GM18511 (cell line): ENCODE data around the gene CCDC85C.

ENCODE experiments used
- ATAC-seq: cut with Tn5 transposase; IDR thresholded peaks from one replicate; pipeline ENCODE4 v1.9.1; 2021; ENCODE audit warnings: mild to moderate bottlenecking, moderate library complexity; ENCODE audit not compliant: unreplicated experiment

Gene CCDC85C

DNA sequence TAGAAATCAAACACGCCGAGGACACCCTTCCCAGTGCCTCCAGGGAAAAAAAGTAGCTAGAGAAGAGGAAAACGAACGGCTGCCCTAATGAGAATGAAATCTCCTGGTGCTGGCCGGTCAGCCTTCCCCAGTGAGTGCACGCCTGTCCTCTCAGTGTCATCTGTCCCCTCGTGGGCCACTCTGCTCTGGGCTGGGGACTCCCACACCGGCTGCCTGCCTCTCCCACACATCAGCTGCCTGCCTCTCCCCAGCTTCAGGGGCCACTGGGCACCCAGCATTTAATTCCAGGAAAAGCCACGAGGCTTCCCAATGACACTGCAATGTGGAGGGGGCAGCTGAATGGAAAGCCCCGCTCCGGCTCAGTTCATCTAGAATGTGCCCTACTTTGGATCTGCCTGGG, 59.0 kb downstream of the CCDC85C start:
- no peak for ATAC-seq

DNA sequence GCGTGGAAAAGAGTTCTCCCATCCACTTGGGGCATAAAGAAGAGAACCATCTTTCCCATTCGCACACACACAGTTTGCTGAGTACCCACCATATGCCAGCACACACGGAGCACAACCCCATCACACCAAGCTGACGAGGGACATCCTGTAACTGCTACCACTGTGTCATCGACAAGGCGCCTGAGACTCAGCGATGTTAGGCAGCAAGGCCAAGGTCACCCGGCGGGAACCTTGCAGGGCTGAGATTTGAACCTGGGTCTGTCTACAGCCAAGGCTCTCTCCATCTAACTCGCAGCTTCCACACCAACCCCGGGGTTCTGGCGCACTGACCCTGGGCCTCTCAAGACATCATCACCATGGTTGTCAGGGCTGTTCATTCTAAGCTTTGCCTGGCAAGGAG, 60.0 kb downstream of the CCDC85C start:
- no peak for ATAC-seq

GRCh38 chr14:99543370-99543769, 60.6 kb downstream of the CCDC85C start:
- no peak for ATAC-seq

DNA sequence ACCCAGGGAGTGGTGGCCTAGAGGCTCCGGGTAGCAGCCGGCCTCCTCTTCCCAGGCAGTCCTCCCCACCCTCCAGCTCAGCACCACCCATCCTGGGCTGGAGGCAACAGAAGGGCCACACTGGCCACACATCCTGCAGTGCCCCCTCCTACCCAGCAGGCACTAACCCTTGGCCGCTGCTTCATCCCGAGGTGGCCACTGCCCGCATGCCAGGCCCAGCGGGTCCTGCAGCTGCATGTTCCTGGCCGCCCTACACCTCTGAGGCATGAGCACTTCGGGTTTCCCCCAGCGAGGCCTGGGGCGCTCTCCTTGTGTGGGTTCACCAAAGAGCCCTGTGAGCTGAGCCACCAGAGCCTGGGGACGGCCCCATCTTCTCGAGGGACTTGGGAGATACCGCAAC, 61.4 kb downstream of the CCDC85C start:
- no peak for ATAC-seq

GRCh38 chr14:99541677-99542470, 62.1 kb downstream of the CCDC85C start:
- ATAC-seq, result no peak

- no peak for ATAC-seq
These were observed 62.8 kb downstream of the CCDC85C start for GRCh38 chr14:99541211-99541610.

DNA sequence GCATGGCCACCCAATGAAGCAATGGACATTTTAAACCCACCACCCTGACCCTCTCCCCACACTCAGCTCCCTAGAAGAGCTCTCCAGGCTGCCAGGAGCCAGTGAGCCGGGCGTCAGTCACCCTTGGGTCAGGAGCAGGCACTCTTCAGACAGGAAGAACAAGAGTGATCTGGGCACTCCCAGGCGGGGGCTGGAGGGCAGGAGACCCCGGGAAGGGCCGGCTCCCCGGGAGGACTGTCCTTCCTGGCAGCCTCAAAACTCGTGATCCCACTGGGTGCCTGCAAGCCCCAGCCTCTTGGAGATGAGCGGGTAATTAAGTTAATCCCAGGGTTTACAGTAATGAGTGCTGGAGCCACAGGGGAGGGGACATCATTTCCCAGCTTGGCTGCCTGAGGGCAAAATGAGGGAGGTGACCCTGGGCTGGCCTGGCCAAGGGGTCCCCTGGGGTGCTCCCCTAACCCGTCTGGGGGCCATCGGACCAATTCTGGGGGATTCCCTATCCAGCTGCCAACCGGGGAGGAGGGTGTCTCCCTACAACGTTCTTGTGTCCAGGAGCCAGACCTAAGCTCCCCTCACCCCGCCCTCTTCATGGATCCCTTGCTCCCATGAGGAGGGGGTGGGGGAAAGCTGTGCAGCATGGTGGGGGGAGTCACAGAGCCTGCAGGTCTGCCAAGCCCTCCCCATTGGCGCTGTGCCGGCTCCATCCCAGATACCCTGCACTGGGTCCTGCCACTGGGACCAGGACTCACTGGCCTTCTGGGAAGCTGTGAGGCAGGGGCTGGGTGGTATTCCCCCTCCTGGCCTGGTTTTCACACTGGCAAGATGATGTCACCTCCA, 63.6 kb downstream of the CCDC85C start:
- ATAC-seq, result no peak

DNA sequence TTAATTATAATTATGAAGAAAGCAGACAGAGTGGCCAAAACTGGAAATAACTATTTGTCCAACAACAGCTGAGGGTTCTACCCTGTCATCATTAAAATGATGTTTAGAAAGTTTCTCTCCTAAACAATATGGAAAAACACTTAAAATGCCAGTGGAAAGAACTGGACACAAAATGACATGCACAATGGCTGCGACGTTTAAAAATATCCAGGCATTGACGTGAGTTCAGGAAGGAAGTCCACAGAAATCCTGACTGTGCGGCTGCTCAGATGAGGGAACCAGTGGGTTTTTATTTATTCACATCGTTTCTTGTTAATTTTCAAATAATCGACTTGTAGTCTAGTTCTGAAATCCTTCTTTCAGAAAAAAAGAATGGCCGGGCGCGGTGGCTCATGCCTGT, 64.5 kb downstream of the CCDC85C start:
- ATAC-seq, result no peak

GRCh38 chr14:99538733-99539132, 65.3 kb downstream of the CCDC85C start:
- no peak for ATAC-seq

GRCh38 chr14:99538275-99538674, 65.7 kb downstream of the CCDC85C start:
- no peak for ATAC-seq

DNA sequence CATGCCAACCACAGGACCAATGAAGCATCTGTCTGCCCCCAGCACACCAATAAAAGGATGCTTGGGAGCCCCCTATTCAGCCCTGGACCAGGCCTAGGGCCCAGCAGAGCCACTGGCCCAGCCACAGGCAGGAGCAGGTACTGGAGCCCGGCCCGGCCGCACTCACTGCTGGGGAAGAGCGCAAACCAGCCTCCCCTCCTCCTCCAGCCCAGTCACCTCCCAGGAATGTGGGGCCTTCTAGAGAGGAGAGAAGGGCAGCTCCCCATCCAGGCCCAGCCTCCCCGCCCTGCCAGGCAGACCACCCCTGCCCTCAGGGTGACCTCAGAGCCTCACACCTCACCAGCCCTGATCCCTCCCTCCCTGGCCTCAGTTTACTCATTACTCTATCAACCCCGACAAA, 66.6 kb downstream of the CCDC85C start:
- no peak for ATAC-seq

DNA sequence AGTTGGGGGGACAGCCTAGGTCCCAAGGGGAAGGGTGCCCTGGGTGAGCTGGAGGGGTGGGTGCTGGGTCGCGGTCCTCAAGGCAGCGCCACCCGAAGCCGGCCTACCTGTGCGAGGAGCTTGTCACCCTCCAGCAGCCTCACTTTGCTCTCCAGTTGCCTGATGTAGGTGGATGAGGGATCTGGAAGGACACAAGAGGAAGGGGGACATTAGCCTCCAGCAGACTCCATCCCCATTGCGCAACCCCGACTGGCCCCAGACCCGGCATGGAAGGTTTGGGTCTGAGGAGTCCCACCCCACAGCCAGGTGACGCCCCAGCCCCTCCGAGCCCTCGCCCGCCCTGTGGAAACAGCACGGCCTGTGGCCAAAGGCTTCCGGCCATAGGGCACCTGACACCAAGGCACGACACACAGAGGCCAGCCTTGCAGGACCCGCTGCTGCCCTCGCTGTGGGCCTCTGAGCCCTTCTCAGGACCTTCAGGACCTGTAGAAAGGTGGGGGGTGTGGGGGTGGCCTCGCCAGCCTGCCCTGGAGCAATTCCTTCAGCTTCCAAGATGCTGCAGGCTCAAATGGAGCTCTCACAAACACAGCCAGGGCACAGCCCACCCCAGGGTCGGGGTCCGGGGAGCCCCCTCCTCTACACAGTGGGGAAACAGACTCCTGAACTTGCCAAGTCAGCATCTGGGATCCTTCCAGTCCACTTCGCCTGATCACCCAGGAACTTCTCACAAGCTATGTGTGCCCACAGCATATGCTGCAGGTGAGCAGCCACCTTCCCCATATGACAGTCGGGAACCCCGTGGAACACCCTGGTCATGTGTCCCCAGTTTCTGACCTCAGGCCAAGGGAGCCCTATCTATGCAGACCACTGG, 67.9 kb downstream of the CCDC85C start:
- no peak for ATAC-seq

GRCh38 chr14:99535448-99535847, 68.6 kb downstream of the CCDC85C start:
- ATAC-seq, result no peak

DNA sequence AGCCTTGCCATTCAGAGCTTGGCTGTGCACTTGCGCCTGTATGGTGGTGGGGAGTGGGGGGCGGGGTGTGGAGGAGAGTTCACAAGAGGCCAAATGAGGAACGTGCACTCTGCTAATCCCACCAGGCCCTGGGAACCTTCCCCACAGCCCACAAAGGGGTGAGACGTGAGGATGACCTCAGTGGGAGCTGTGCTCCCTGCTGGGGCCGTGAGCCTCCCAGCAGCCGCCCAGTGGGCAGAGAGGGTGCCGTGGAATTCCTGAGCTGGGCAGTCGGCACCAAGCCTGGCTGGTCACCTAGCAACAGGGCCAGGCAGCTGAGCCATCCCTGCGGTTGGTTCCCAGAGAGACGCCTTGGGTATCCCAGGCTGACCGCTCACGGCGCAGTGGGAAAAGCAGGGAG, 69.1 kb downstream of the CCDC85C start:
- no peak for ATAC-seq

GRCh38 chr14:99534333-99534732, 69.7 kb downstream of the CCDC85C start:
- ATAC-seq, result no peak

- ATAC-seq, result no peak
These were observed 71.7 kb downstream of the CCDC85C start for GRCh38 chr14:99532310-99532709.

DNA sequence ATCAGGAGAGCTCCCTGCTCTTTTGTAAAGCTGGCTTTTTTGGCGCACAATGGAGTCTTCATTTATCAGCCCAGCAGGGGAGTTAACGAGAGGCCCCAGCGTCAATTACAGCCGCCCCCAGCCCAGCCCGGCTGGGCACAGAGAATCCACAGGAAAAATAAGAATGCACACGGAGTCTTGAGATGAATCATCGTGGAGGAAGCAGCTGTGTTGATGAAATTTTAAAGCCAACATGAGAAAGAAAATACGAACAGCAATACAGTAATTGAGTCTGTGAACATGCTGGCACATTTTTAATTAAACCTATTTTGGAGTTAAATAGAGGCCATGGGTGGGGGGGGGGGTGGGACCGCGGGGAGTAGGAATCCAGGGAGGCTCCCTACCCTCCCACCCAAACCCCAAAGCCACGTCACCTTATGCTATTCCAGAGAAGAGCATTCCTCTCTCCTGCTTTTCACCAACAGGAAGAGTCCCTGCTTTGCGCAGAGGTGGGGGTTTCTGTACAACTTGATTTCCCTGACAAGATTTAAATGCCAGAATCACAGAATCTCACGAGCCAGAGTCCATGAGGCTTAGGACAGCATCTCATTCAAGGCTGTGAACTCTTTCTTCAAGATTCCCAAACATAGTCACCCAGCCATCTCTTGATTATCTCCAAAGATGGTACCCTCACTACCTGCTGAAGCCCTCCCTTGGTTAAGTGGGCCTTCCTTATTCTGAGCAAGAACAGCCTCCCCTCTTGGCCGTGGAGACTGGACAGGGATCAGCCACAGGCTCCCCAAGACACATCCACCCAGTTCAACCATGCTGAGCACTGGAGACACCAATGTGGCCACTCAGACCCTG, 72.5 kb downstream of the CCDC85C start:
- no peak for ATAC-seq

DNA sequence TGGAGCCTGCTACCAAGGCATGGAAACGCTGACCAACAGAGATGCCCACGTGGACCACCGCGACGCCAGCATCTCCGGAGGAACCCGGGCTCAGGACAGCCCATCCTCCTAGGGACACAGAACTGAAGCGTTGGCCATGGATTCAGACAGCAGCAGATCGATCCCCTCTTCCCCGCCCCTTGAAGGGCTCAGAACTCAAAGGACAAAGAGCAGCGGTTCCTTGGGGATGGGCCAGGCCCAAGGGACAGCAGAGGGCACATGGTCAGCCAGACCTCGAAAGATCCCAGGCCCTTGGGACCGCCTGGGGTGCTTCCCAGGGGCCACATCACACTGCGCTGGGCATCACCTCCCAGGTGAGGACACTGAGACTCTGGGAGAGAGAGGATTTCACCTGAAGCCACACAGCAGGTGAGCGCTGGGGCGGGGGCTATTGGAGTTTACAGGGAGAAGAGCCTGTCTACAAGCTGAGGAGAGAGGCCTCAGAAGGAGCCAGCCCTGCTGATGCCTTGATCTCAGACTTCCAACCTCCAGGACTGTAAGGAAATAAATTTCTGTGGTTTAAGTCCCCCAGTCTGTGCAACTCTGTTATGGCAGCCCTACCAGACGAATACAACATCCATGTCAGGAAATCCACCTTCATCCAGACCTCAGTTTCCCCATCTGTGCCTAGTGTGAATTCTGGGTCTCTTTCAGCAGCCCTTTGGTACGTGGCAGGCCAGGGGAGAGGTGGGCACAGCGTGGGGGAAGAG, 73.4 kb downstream of the CCDC85C start:
- no peak for ATAC-seq

DNA sequence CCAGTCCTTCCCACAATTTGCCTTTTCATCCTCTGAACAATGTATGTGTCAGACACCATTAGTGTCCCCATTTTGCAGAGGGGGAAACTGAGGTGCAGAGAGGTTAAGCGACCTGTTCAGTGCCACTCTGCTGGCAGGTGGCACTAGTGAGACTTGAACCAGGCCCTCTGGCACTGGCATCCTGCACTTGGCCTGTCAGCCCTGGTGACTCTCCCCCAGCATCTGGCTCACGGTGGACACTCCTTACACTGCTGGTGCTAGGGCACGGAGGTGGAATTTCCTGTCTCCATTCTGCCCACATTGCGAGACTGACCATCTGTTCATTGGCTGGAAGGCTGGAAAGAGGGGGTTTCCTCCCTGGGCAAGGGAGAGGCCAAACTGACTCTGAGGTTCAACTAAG, 74.1 kb downstream of the CCDC85C start:
- ATAC-seq, result no peak
